Esophagus muscularis mucosa (tissue), 4 donors: ENCODE results near the gene ACTMAP. TPM values are rescaled to one million over a fixed set of nuclear protein-coding genes. Genes with fewer than 3 reads are reported as not detected.

ENCODE experiments used
- DNase-seq: peaks from one replicate; pipeline ENCODE4 v3.0.0-alpha.2; 2017; ENCODE audit errors: extremely low spot score
- H3K27ac ChIP-seq, 4 donors: fragments of 200-600 bp; sonication (generic); replicated peaks in 1 of 4; 1 replicate in 3 of 4; 2 replicates in 1 of 4; pipeline ENCODE4 v1.5.1; 2016 to 2019; ENCODE audit warnings: mild to moderate bottlenecking in 1 of 4
- H3K27me3 ChIP-seq, 4 donors: fragments of 200-600 bp; sonication (generic); one replicate each; pipeline versions ENCODE4 v1.5.1 to v1.6.0; 2016 to 2019
- H3K36me3 ChIP-seq, 4 donors: fragments of 200-600 bp; sonication (generic); one replicate each; pipeline ENCODE4 v1.5.1; 2016 to 2019
- H3K4me1 ChIP-seq, 4 donors: fragments of 200-600 bp; sonication (generic); one replicate each; pipeline ENCODE4 v1.5.1; 2016 to 2019
- H3K4me3 ChIP-seq, 4 donors: fragments of 200-600 bp; sonication (generic); 1 replicate in 2 of 4; 2 replicates in 2 of 4; pipeline ENCODE4 v1.5.1; 2016 to 2019; ENCODE audit warnings: mild to moderate bottlenecking in 4 of 4, moderate library complexity in 1 of 4
- H3K9me3 ChIP-seq, 4 donors: fragments of 200-600 bp; sonication (generic); 1 replicate in 3 of 4; 2 replicates in 1 of 4; pipeline ENCODE4 v1.5.1; 2016 to 2019
- CTCF ChIP-seq, 3 experiments: fragments of 200-600 bp in 2 of 3; fragments of 450-650 bp in 1 of 3; sonication (generic) in 2 of 3; IDR thresholded peaks; one replicate each; pipeline ENCODE4 v1.5.1; 2017 to 2019; ENCODE audit warnings: antibody characterized with exemption in 3 of 3, mild to moderate bottlenecking in 2 of 3, moderate library complexity in 1 of 3
- EP300 ChIP-seq: sonication (generic); formaldehyde crosslinking; IDR thresholded peaks from one replicate; pipeline ENCODE4 v1.6.1; 2017; ENCODE audit warnings: antibody characterized with exemption
- POLR2A ChIP-seq: fragments of 450-650 bp; IDR thresholded peaks from one replicate; pipeline ENCODE4 v1.6.1; 2017; ENCODE audit warnings: antibody characterized with exemption, moderate library complexity, mild to moderate bottlenecking, low read depth
- POLR2AphosphoS5 ChIP-seq, 2 donors: sonication (generic); formaldehyde crosslinking; IDR thresholded peaks; one replicate each; pipeline ENCODE4 v1.6.1; 2017; ENCODE audit warnings: antibody characterized with exemption in 2 of 2
- WGBS: methylation state at CpG from one replicate; pipeline ENCODE4 v1.1.5; 2018; 5-methylcytosine and 5-hydroxymethylcytosine counted together
- intact Hi-C: fragments of 100-400 bp; cut with DNase I; formaldehyde crosslinking; loops from one replicate; pipeline ENCODE4 v1.15.1; 2023
- total RNA-seq, 4 donors: library from RNA; depleted of rRNA; stranded (reverse); fragments of >200 nt; gene quantifications; one replicate each; pipeline versions ENCODE4 v1.1.0 to v1.2.1, GENCODE V29; 2016

Gene ACTMAP
- total RNA-seq, 4 donors from 2014 or later: 1.7 to 4.6 (median 3.7) TPM

DNA sequence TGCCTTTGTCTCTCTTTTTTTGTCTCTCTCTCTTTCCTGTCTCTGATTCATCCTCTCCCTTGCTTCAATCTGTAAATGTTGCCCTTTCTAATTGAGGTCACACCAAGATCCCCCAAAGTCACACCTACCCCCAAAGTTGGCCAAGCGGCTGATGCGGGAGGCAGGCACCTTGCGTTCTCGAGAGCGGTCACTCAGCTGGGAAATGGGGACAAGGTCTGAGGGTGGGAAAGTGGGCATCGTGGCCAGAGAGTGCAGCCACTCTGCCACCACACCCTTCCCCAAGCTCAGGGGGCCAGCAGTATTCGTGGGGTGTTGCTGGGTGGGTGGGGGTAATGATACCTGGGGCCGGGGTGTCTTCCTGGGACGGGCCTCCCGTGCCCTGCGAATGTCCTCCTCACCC lies 36.3 kb downstream of the ACTMAP start:
- no peak for DNase-seq
- Histone ChIP-seq H3K27ac (peak overlapping the region; percentile 95 to 99 (median 98)), H3K4me3 (peak overlapping the region; percentile 73 to 92 (median 78)), H3K9me3 (no peaks in the 10 kb centered on the region), H3K36me3 (peaks cover 5 to 47% (median 42%) of the 10 kb centered on the region in 4 donors), H3K4me1 (peaks cover 21 to 54% (median 41%) of the 10 kb centered on the region in 4 donors), H3K27me3 (no peaks in the 10 kb centered on the region)
- TF ChIP-seq POLR2A (no peak), CTCF (IDR thresholded peaks at IDR 0.05) (no peak), POLR2AphosphoS5 (IDR thresholded peaks at IDR 0.05) (no peak), EP300 (no peak)
- 89% methylated on average over 6 of the region's 11 CpGs for WGBS
- intact Hi-C loops: no loop called here

DNA sequence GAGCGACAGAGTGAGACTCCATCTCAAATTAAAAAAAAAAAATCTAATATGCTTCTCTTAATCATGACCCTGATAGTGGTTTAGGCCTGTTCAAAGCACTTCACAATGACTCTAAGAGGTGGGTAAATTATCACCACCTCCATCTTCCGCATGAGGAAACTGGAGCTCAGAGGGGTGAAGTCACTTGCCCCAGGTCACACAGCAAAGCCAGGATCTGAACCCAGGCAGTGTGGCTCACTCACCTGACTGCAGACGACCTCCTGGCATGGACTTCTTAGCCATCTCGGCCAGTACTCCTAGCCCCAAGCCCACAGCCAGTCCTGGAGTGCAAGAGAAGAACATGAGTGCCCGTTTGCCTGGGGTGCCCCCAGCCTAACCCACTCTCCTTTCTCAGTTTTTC lies 40.5 kb downstream of the ACTMAP start:
- intact Hi-C loops: no loop called here
- Histone ChIP-seq H3K9me3 (no peaks in the 10 kb centered on the region), H3K27me3 (no peaks in the 10 kb centered on the region), H3K36me3 (peaks cover 10 to 86% (median 66%) of the 10 kb centered on the region in 4 donors), H3K4me3 (no peak overlapping the region), H3K27ac (no peak overlapping the region), H3K4me1 (peaks cover 13 to 22% (median 17%) of the 10 kb centered on the region in 4 donors)
- WGBS: 92% methylated on average over 5 of the region's 5 CpGs
- no peak for TF ChIP-seq CTCF (IDR thresholded peaks at IDR 0.05)
- DNase-seq: no peak

DNA sequence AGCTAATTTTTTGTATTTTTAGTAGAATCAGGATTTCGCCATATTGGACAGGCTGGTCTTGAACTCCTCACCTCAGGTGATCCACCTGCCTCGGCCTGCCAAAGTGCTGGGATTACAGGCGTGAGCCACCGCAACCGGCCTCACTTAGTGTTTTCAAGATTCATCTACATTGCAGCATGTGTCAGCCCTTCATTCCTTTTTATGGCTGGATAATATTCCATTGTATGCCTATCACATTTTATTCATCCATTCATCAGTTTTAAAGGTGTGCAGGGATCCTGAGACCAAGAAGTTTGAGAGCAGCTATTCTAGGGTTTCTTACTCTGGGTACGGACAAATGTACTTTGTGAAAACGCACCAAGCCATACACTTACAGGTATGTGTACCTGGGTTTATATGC lies 42.7 kb downstream of the ACTMAP start:
- WGBS: 96% methylated on average over 7 of the region's 7 CpGs
- Histone ChIP-seq H3K27me3 (no peaks in the 10 kb centered on the region), H3K9me3 (no peaks in the 10 kb centered on the region), H3K4me3 (no peak overlapping the region), H3K4me1 (peaks cover 7 to 12% (median 11%) of the 10 kb centered on the region in 4 donors), H3K36me3 (peaks cover 19 to 98% (median 79%) of the 10 kb centered on the region in 4 donors), H3K27ac (no peak overlapping the region)
- no peak for TF ChIP-seq POLR2AphosphoS5 (IDR thresholded peaks at IDR 0.05)
- TF ChIP-seq CTCF (IDR thresholded peaks at IDR 0.05): no peak
- no peak for TF ChIP-seq EP300
- no peak for TF ChIP-seq POLR2A
- intact Hi-C loops: no loop called here
- no peak for DNase-seq

DNA sequence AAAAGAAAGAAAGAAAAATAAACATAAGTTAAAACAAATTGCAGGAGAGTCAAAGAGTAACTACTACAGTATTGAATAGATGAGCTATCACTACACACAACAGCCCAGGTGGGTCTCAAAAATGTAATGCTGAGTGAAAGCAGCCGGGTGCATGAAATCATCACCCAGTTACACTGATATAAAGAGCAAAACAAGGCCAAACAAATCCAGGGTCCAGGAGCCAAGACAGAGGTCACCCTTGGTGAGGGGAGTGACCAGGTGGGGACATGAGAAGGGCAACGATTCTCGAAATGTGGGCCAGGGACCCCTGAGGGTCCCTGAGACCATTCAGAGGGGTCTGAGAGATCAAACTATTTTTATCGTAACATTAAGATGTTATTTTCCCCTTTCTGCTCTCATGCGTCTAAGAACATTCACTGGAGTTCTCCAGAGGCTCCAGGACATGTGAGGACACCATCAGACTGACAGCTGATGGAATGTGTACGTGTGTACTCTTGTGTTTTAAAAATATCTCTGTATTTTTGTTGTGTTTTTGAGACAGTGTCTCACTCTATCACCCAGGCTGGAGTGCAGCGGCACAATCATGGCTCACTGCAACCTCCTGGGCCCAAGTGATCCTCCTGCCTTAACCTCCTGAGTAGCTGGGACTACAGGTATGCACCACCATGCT lies 44.2 kb downstream of the ACTMAP start:
- WGBS: 84% methylated on average over 7 of the region's 7 CpGs
- intact Hi-C loops: no loop called here
- Histone ChIP-seq H3K9me3 (no peaks in the 10 kb centered on the region), H3K4me1 (peaks cover 12 to 18% (median 13%) of the 10 kb centered on the region in 4 donors), H3K27me3 (no peaks in the 10 kb centered on the region), H3K27ac (no peak overlapping the region), H3K4me3 (no peak overlapping the region), H3K36me3 (peaks cover 27 to 98% (median 81%) of the 10 kb centered on the region in 4 donors)
- DNase-seq: no peak
- TF ChIP-seq POLR2A (no peak), CTCF (IDR thresholded peaks at IDR 0.05) (no peak), POLR2AphosphoS5 (IDR thresholded peaks at IDR 0.05) (no peak), EP300 (no peak)

GRCh38 chr19:40705362-40705651 lies 45.0 kb downstream of the ACTMAP start:
- peaks cover 27 to 97% (median 79%) of the 10 kb centered on the region in 4 donors for H3K36me3 ChIP-seq

More at GRCh38 chr19:40705362-40705651, 45.0 kb downstream of the ACTMAP start:
- no peak for DNase-seq
- Histone ChIP-seq H3K4me1 (peaks cover 12 to 18% (median 13%) of the 10 kb centered on the region in 4 donors), H3K27ac (no peak overlapping the region), H3K4me3 (no peak overlapping the region), H3K9me3 (no peaks in the 10 kb centered on the region), H3K27me3 (no peaks in the 10 kb centered on the region)
- TF ChIP-seq CTCF (IDR thresholded peaks at IDR 0.05) (no peak), POLR2AphosphoS5 (IDR thresholded peaks at IDR 0.05) (no peak), POLR2A (no peak), EP300 (no peak)
- intact Hi-C loops: no loop called here
- WGBS: 95% methylated on average over 9 of the region's 9 CpGs
